H9 (cell line): Measurements from ENCODE around the gene ARHGEF10L. TPM values are rescaled to one million over a fixed set of nuclear protein-coding genes. Genes with fewer than 3 reads are reported as not detected.

Source experiments
- DNase-seq: peaks from one replicate; pipeline ENCODE4 v3.0.0-alpha.2; 2017
- H2AFZ ChIP-seq: one replicate; pipeline ENCODE4 v1.6.1; 2013; ENCODE audit warnings: mild to moderate bottlenecking, low read length, control low read depth, moderate library complexity
- H2AK5ac ChIP-seq: 2 replicates; pipeline ENCODE4 v1.6.1; 2013; ENCODE audit warnings: low read length, control low read depth, mixed read lengths; ENCODE audit not compliant: insufficient read length
- H2BK120ac ChIP-seq: one replicate; pipeline ENCODE4 v1.6.1; 2013; ENCODE audit warnings: low read depth, mild to moderate bottlenecking, low read length, control low read depth, inconsistent platforms; ENCODE audit not compliant: poor library complexity, severe bottlenecking
- H2BK12ac ChIP-seq: 2 replicates; pipeline ENCODE4 v1.6.1; 2013; ENCODE audit warnings: low read length, control low read depth, mixed read lengths, low read depth; ENCODE audit not compliant: insufficient read length
- H2BK15ac ChIP-seq: 2 replicates; pipeline ENCODE4 v1.6.1; 2013; ENCODE audit warnings: low read depth, low read length, control low read depth
- H2BK20ac ChIP-seq: one replicate; pipeline ENCODE4 v1.6.1; 2013; ENCODE audit warnings: low read depth, mild to moderate bottlenecking, low read length, control low read depth, inconsistent platforms; ENCODE audit not compliant: poor library complexity, severe bottlenecking
- H2BK5ac ChIP-seq: 2 replicates; pipeline ENCODE4 v1.6.1; 2013; ENCODE audit warnings: low read length, control low read depth, mixed read lengths; ENCODE audit not compliant: insufficient read length
- H3K14ac ChIP-seq: 2 replicates; pipeline ENCODE4 v1.6.1; 2013; ENCODE audit warnings: low read length, control low read depth; ENCODE audit not compliant: insufficient read depth
- H3K18ac ChIP-seq: 2 replicates; pipeline ENCODE4 v1.6.1; 2013; ENCODE audit warnings: low read depth, mild to moderate bottlenecking, mixed read lengths, low read length, control low read depth; ENCODE audit not compliant: insufficient read length
- H3K23ac ChIP-seq: 2 replicates; pipeline ENCODE4 v1.6.1; 2013; ENCODE audit warnings: low read length, control low read depth, mixed read lengths, low read depth; ENCODE audit not compliant: insufficient read length
- H3K23me2 ChIP-seq: 2 replicates; pipeline ENCODE4 v1.6.1; 2013; ENCODE audit warnings: low read depth, mild to moderate bottlenecking, mixed read lengths, low read length, control low read depth; ENCODE audit not compliant: insufficient read length, poor library complexity, severe bottlenecking
- H3K27ac ChIP-seq: 2 replicates; pipeline ENCODE4 v1.5.1; 2013; ENCODE audit warnings: low read length, control low read depth, mixed read lengths, low read depth; ENCODE audit not compliant: insufficient read length
- H3K27me3 ChIP-seq: 2 replicates; pipeline ENCODE4 v1.6.1; 2013; ENCODE audit warnings: low read length, control low read depth, inconsistent platforms; ENCODE audit not compliant: insufficient read depth
- H3K4ac ChIP-seq: 2 replicates; pipeline ENCODE4 v1.6.1; 2013; ENCODE audit warnings: low read depth, mild to moderate bottlenecking, control low read depth, inconsistent platforms, low read length, moderate library complexity
- H3K4me1 ChIP-seq: 2 replicates; pipeline ENCODE4 v1.6.1; 2013; ENCODE audit warnings: low read length, control low read depth, inconsistent platforms; ENCODE audit not compliant: insufficient read depth
- H3K4me2 ChIP-seq: 2 replicates; pipeline ENCODE4 v1.6.1; 2013; ENCODE audit warnings: low read length, control low read depth, mixed read lengths; ENCODE audit not compliant: insufficient read length, insufficient read depth
- H3K56ac ChIP-seq: 2 replicates; pipeline ENCODE4 v1.6.1; 2013; ENCODE audit warnings: low read depth, mild to moderate bottlenecking, mixed read lengths, low read length, control low read depth; ENCODE audit not compliant: insufficient read length
- H3K79me1 ChIP-seq: 2 replicates; pipeline ENCODE4 v1.6.1; 2013; ENCODE audit warnings: low read depth, mild to moderate bottlenecking, moderate library complexity, low read length, control low read depth, inconsistent platforms; ENCODE audit not compliant: insufficient read depth, poor library complexity, severe bottlenecking
- H3K79me2 ChIP-seq: 2 replicates; pipeline ENCODE4 v1.6.1; 2013; ENCODE audit warnings: low read length, control low read depth, inconsistent platforms; ENCODE audit not compliant: insufficient read depth
- H3K9ac ChIP-seq: 2 replicates; pipeline ENCODE4 v1.6.1; 2013; ENCODE audit warnings: low read length, control low read depth, mixed read lengths; ENCODE audit not compliant: insufficient read length; ENCODE audit errors: extremely low read depth
- H3K9me3 ChIP-seq: one replicate; pipeline ENCODE4 v1.6.1; 2013; ENCODE audit warnings: low read depth, low read length, inconsistent platforms; ENCODE audit not compliant: control insufficient read depth
- H3T11ph ChIP-seq: one replicate; pipeline ENCODE4 v1.6.1; 2013; ENCODE audit warnings: mild to moderate bottlenecking, low read length, control low read depth, inconsistent platforms
- H4K20me1 ChIP-seq: one replicate; pipeline ENCODE4 v1.6.1; 2013; ENCODE audit not compliant: control insufficient read depth, insufficient read length, insufficient read depth
- H4K5ac ChIP-seq: 2 replicates; pipeline ENCODE4 v1.6.1; 2013; ENCODE audit warnings: low read depth, mild to moderate bottlenecking, mixed read lengths, low read length, control low read depth; ENCODE audit not compliant: insufficient read length
- H4K8ac ChIP-seq: replicated peaks from 2 replicates; pipeline ENCODE4 v1.6.1; 2013; ENCODE audit warnings: low read length, control low read depth, mixed read lengths, low read depth; ENCODE audit not compliant: insufficient read length
- H4K91ac ChIP-seq: 2 replicates; pipeline ENCODE4 v1.6.1; 2013; ENCODE audit warnings: low read depth, mild to moderate bottlenecking, moderate library complexity, mixed read lengths, low read length, control low read depth; ENCODE audit not compliant: insufficient read length
- H3K27ac Mint-ChIP-seq, 3 experiments: 2 replicates in 2 of 3; 3 replicates in 1 of 3; pipeline ENCODE4 v1.8.0; 2020 to 2021; ENCODE audit warnings: mixed read lengths in 3 of 3, mild to moderate bottlenecking in 1 of 3, moderate library complexity in 1 of 3
- H3K27me3 Mint-ChIP-seq: 2 replicates; pipeline ENCODE4 v1.8.0; 2021; ENCODE audit warnings: low read depth, mild to moderate bottlenecking, moderate library complexity, mixed read lengths
- H3K36me3 Mint-ChIP-seq, 3 experiments: 2 replicates in 2 of 3; 3 replicates in 1 of 3; pipeline ENCODE4 v1.8.0; 2020 to 2021; ENCODE audit warnings: low read depth in 3 of 3, mixed read lengths in 3 of 3; ENCODE audit not compliant: insufficient read depth in 1 of 3
- H3K4me1 Mint-ChIP-seq, 2 experiments: 2 replicates each; pipeline ENCODE4 v1.8.0; 2020; ENCODE audit warnings: mixed read lengths in 2 of 2
- H3K4me3 Mint-ChIP-seq, 2 experiments: 2 replicates in 1 of 2; 3 replicates in 1 of 2; pipeline ENCODE4 v1.8.0; 2020 to 2021; ENCODE audit warnings: mild to moderate bottlenecking in 2 of 2, mixed read lengths in 2 of 2, moderate library complexity in 1 of 2
- H3K9me3 Mint-ChIP-seq, 2 experiments: 2 replicates in 1 of 2; 3 replicates in 1 of 2; pipeline ENCODE4 v1.8.0; 2020; ENCODE audit warnings: mild to moderate bottlenecking in 2 of 2, mixed read lengths in 2 of 2, moderate library complexity in 1 of 2
- CTCF ChIP-seq: fragments of 200-600 bp; sonication (generic); conservative IDR thresholded peaks from 3 replicates; pipeline ENCODE4 v1.8.0; 2021; ENCODE audit warnings: antibody characterized with exemption, mild to moderate bottlenecking
- WGBS: extraction: QIAGEN DNeasy Blood & Tissue Kit; methylation state at CpG from one replicate; pipeline ENCODE4 v1.1.7; 2013; ENCODE audit warnings: missing lambda C conversion rate, low lambda C conversion rate, mixed read lengths; ENCODE audit not compliant: insufficient read length; ENCODE audit errors: extremely low coverage; 5-methylcytosine and 5-hydroxymethylcytosine counted together
- total RNA-seq: library from RNA; stranded (reverse); gene quantifications from 2 replicates; pipeline ENCODE4 v1.2.1, GENCODE V29; 2021

Gene ARHGEF10L
- total RNA-seq, 1 experiment from 2014 or later: 20.2 TPM

GRCh38 chr1:17565461-17566252 is 26.2 kb downstream of the ARHGEF10L start:
- H3K9ac ChIP-seq: no peak overlapping the region
- Mint-ChIP-seq H3K9me3 (no peaks in the 10 kb centered on the region), H3K36me3 (no peaks in the 10 kb centered on the region), H3K4me1 (peaks cover 76 to 92% of the 10 kb centered on the region in 2 experiments), H3K4me3 (peak overlapping the region; percentile 10 to 35; a peak in 3 of 5 replicates), H3K27ac (peak overlapping the region; percentile 72 to 94 (median 76); a peak in 5 of 7 replicates), H3K27me3 (no peaks in the 10 kb centered on the region; the same call in 1 of the 2 replicates)
- no peak overlapping the region for H4K5ac ChIP-seq
- no peaks in the 10 kb centered on the region for H3K79me1 ChIP-seq
- peak overlapping the region; percentile 1 for H3K4me2 ChIP-seq
- H3K4ac ChIP-seq: no peak overlapping the region
- no peak overlapping the region for H4K8ac ChIP-seq
- no peak for TF ChIP-seq CTCF
- H2BK120ac ChIP-seq: no peak overlapping the region
- no peak for DNase-seq
- peaks cover 14% of the 10 kb centered on the region; the same call in 1 of the 2 replicates for H3K4me1 ChIP-seq
- no peak overlapping the region for H2BK15ac ChIP-seq
- no peak overlapping the region for H3K23ac ChIP-seq
- no peak overlapping the region for H3K27ac ChIP-seq
- H2AFZ ChIP-seq: no peak overlapping the region
- no peak overlapping the region for H3K14ac ChIP-seq
- H4K91ac ChIP-seq: no peak overlapping the region
- H3K56ac ChIP-seq: no peak overlapping the region
- H2BK5ac ChIP-seq: no peak overlapping the region
- WGBS: no CpG with 5 or more reads among the region's 17 CpGs
- H4K20me1 ChIP-seq: no peaks in the 10 kb centered on the region
- H3K23me2 ChIP-seq: no peaks in the 10 kb centered on the region
- H2BK20ac ChIP-seq: no peak overlapping the region
- no peak overlapping the region for H2BK12ac ChIP-seq
- no peak overlapping the region for H3T11ph ChIP-seq
- no peaks in the 10 kb centered on the region for H3K9me3 ChIP-seq
- H2AK5ac ChIP-seq: no peak overlapping the region
- no peak overlapping the region for H3K18ac ChIP-seq
- H3K27me3 ChIP-seq: no peaks in the 10 kb centered on the region
- H3K79me2 ChIP-seq: peaks cover 9% of the 10 kb centered on the region; the same call in 1 of the 2 replicates
